Epithelial cell of prostate (primary cell): ENCODE data around the gene CHRNA5.
A peak's percentile ranks its signal among the peaks of the same experiment; 100 is the strongest.
"Not testable (repeated sequence)": the region's sequence is repeated elsewhere in the genome, so short reads cannot be mapped to it uniquely, and the experiment has no call there.

ENCODE experiments used
- DNase-seq: peaks from one replicate; pipeline ENCODE4 v3.0.0-alpha.2; 2011; ENCODE audit warnings: low read depth, low spot score
- H3K27ac ChIP-seq: fragments of 450-650 bp; 2 replicates; pipeline ENCODE4 v1.5.1; 2017; ENCODE audit warnings: mild to moderate bottlenecking

The CHRNA5 gene

GRCh38 chr15:78564743-78565096 lies 600 bp upstream of the CHRNA5 start:
- DNase-seq = no peak
- H3K27ac ChIP-seq = no peak overlapping the region

- H3K27ac ChIP-seq = peak overlapping the region; percentile 22
- DNase-seq = no peak
Observed at GRCh38 chr15:78565951-78566774, 843 bp downstream of the CHRNA5 start.

DNA sequence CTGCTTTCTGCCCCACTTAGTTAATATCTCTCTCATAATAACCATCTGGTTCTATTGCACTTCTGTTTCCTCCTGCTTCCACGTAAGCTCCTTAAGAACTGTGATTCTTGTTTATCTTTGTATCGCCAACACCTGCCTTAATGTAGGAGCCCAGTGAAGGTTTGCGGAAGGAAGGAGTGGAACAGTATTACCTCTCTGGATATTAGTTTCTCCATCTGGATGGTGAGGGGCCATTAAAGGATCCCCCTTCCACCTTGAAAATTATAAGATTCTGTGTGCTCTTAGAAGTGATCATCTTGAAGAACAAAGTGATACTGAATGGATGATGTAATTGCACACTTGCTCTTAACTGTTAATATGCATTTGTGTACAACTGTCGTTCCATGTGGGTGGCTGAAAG lies 2.2 kb downstream of the CHRNA5 start:
- no peak overlapping the region for H3K27ac ChIP-seq
- DNase-seq = no peak

GRCh38 chr15:78570710-78571109 lies 5.4 kb downstream of the CHRNA5 start:
- no peak for DNase-seq
- no peak overlapping the region for H3K27ac ChIP-seq

DNA sequence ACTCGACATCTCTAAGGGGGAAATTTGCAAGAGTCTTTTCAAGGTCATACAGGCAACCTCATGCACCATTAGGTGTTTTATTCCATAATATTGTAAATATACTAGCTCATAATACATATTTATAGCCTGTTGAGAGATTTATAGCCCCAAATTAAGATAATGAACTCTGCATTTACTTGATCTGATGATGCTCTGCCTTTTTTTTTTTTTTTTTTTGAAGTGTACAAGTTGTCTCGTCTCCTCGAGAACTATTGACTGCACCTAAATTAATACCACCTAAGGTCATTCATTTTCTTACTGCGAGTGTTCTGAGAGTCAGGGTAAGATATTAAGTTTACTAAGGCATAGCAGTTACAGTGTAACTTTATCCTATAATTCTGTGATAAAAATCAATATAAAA lies 6.1 kb downstream of the CHRNA5 start:
- H3K27ac ChIP-seq = no peak overlapping the region
- no peak for DNase-seq

- DNase-seq = no peak
- H3K27ac ChIP-seq = no peak overlapping the region
Observed at GRCh38 chr15:78573416-78573815, 8.1 kb downstream of the CHRNA5 start.

DNA sequence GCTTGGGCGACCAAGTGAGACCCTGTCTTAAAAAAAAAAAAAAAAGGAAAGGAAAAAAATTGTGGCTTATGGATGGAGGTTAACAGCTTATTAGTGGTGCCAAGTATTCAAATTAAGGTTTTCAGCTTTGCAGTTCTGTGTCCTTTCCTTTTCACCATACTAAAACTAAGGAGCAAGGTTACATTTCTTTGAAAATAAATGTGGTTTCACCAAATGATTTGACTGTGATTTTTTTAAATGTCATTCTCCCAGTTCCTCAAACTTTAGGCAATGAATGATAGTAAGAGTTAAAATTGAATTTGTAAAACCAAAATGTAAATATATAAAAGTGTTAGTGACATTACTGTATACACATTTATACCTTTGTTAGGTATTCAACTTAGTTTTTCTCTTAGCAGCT lies 9.6 kb downstream of the CHRNA5 start:
- H3K27ac ChIP-seq = no peak overlapping the region

DNA sequence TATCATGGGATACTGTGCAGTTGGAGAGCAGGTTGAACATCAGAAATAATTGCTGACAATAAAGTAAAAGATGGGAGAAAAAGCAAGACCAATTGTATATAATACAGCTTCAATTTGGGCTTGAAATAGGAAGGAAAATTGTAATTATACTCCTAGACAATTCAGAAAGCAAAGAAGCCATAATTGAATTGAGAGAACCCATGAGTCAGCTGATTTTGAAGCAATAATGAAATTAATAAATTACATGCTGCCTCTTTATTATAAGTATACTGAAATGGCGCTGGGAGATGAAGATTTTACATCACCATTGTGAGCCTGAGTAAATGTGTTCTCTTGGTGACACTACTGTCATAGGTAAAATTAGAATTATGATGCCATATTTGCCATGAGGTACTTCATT lies 32.3 kb downstream of the CHRNA5 start:
- no peak for DNase-seq
- no peak overlapping the region for H3K27ac ChIP-seq

More for the DNA sequence above, 9.6 kb downstream of the CHRNA5 start:
- no peak for DNase-seq

DNA sequence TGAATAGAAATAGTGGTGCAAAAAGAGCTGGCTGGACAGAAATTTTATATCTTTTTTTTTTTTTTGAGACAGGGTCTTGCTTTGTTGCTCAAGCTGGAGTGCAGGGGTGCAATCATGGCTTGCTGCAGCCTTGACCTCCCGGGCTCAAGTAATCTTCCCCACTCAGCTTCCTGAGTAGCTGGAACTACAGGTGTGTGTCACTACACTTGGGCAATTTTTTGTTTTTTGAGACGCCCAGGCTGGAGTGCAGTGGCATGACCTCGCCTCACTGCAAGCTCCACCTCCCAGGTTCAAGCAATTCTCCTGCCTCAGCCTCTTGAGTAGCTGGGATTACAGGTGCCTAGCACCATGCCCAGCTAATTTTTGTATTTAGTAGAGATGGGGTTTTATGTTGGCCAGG lies 33.0 kb downstream of the CHRNA5 start:
- H3K27ac ChIP-seq = no peak overlapping the region
- DNase-seq = no peak

DNA sequence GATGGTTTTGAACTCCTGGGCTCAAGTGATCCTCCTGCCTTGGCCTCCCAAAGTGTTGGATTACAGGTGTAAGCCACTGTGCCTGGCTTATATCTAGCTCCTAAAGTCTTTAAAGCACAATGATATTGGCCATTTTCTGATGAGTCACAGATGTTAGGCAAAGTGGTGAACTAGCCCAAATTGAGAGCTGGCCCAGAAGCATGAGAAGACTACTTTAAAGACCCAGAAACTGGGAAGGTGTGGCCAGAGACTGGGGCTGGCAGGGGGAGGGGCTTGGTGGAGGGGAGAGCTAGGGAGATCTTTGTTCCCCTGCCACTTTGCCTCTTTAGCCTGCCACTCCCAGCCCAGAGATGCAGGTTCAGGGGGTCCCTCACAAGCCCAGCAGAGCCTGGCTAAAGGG lies 33.9 kb downstream of the CHRNA5 start:
- H3K27ac ChIP-seq = no peak overlapping the region
- no peak for DNase-seq

DNA sequence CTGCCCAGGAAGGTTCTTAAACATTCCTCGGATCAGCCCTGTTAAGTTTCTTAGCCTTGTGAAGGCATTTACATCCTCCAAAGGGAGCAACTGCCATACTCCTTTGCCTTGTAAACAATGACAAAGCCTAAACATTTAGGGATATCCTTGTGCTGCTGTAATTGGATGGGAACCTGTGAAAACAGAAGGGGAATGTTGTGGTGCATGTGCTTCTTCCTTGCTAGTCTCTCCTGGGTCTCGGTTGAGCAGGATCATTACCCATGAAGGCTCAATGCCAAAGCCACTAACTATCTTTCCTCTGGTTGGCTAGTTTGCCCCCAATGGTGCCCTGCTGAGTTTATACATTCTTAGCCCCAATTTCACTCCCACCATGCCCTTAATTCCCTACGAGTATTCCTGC lies 38.1 kb downstream of the CHRNA5 start:
- no peak for DNase-seq
- H3K27ac ChIP-seq = no peak overlapping the region

DNA sequence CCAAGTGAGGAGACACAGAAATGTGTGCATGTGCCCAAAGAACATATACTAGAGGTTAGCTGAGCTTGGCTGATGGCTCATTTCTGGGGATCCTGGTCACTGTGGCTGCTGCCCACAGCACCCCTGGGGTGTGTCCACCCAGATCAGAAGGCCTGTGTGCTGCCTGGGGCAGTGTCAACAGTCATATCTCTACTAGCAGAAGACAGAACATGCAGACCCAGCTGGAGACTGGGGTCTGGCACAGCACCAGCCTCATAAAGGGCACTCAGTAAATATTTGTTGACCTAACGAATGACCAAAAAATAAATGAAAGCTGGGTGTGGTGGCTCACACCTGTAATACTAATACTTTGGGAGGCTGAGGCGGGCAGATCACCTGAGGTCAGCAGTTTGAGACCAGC lies 39.1 kb downstream of the CHRNA5 start:
- no peak for DNase-seq
- H3K27ac ChIP-seq = no peak overlapping the region

- no peak for DNase-seq
Observed at GRCh38 chr15:78605201-78605600, 39.9 kb downstream of the CHRNA5 start.

GRCh38 chr15:78605680-78606079 lies 40.4 kb downstream of the CHRNA5 start:
- DNase-seq = no peak
- H3K27ac ChIP-seq = no peak overlapping the region

More at GRCh38 chr15:78605201-78605600, 39.9 kb downstream of the CHRNA5 start:
- H3K27ac ChIP-seq = no peak overlapping the region

GRCh38 chr15:78609551-78609950 lies 44.2 kb downstream of the CHRNA5 start:
- DNase-seq, H3K27ac ChIP-seq: not testable (repeated sequence)

DNA sequence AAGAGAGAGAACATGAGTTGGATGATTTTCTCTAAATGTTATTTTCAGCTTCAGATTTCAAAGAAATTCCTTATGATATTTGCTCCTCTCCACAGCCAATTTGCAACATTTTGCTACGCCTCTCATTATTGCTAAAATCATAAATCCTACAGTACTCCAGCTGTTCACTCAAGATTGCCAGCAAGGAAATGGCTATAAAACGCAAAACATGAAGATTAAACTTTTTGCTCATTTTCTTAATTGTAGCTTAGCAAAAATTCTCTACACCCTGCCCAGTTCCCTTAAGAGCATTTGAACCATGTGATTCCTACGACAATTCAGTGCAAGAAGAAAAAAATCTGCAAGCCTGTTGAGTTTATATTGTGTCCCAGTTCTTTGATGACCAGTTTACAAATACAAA lies 48.7 kb downstream of the CHRNA5 start:
- no peak for DNase-seq
- no peak overlapping the region for H3K27ac ChIP-seq

- H3K27ac ChIP-seq = no peak overlapping the region
- no peak for DNase-seq
Observed at GRCh38 chr15:78615151-78615589, 49.9 kb downstream of the CHRNA5 start.

DNA sequence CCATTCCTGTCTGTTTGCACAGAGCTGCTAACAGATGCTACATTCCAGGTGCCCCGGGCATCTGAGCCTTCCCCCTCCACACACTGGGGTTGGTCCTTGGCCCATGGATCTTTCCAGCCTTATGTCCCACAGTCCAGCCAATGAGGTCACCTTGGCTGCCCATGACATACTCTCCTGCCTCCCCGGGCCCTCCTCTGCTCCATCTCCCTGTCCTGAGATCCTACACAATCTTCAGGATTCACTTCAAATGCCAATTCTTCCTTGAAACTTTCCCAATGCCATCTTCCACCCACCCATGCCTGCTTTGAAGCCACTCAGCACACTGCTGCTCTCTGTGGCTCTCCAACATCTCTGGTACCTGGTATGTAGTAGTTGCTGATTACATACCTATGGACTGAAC lies 51.2 kb downstream of the CHRNA5 start:
- H3K27ac ChIP-seq = no peak overlapping the region
- no peak for DNase-seq

GRCh38 chr15:78617076-78617475 lies 51.8 kb downstream of the CHRNA5 start:
- H3K27ac ChIP-seq = no peak overlapping the region
- no peak for DNase-seq

- no peak overlapping the region for H3K27ac ChIP-seq
- DNase-seq = no peak
Observed at GRCh38 chr15:78617516-78617915, 52.2 kb downstream of the CHRNA5 start.

GRCh38 chr15:78618064-78618463 lies 52.7 kb downstream of the CHRNA5 start:
- DNase-seq = no peak
- H3K27ac ChIP-seq = no peak overlapping the region

DNA sequence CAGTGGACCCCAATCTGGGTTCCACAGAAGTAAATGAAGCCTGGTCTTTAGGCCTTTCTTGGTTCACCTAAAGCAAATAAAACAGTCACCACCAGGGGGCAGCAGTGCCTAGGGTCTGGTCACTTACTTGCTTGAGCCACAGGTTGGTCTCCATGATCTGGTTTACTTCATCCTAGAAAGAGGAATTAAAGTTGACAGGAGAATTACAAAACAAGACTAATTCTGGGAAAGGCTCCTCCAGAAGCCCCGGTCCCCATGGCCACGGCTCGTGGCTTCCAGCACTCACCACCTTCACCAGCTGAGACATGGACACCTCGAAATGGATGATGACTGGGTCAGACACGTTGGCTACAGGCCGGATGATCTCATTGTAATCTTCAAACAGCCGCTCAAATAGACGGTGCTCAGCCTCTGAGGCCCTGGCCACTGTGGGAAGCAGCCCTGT lies 53.2 kb downstream of the CHRNA5 start:
- DNase-seq = no peak
- H3K27ac ChIP-seq = no peak overlapping the region
